Activated T-helper 17 cell treated with anti-CD3 and anti-CD28 coated beads, Interleukin-2, amount 50 U/mL, for 72 hours (primary cell): Measurements from ENCODE around the gene CDH13. TPM values are rescaled to one million over a fixed set of nuclear protein-coding genes. Genes with fewer than 3 reads are reported as not detected.
A peak's percentile ranks its signal among the peaks of the same experiment; 100 is the strongest.

ENCODE experiments used
- ATAC-seq: fragments of 150-1000 bp; cut with Tn5 transposase; replicated peaks from 2 replicates; pipeline ENCODE4 v1.10.0; 2021; ENCODE audit warnings: mild to moderate bottlenecking, moderate library complexity
- H3K27ac Mint-ChIP-seq: one replicate; pipeline ENCODE4 v1.8.0; 2022; ENCODE audit warnings: mixed read lengths
- H3K27me3 Mint-ChIP-seq: one replicate; pipeline ENCODE4 v1.8.0; 2022; ENCODE audit warnings: mixed read lengths
- H3K36me3 Mint-ChIP-seq: one replicate; pipeline ENCODE4 v1.8.0; 2022; ENCODE audit warnings: low read depth, mild to moderate bottlenecking, mixed read lengths
- H3K4me1 Mint-ChIP-seq: one replicate; pipeline ENCODE4 v1.8.0; 2022; ENCODE audit warnings: mixed read lengths
- H3K4me3 Mint-ChIP-seq: one replicate; pipeline ENCODE4 v1.8.0; 2022; ENCODE audit warnings: mild to moderate bottlenecking, mixed read lengths
- H3K9me3 Mint-ChIP-seq: one replicate; pipeline ENCODE4 v1.8.0; 2022; ENCODE audit warnings: mixed read lengths
- total RNA-seq, 2 donors: library from RNA; stranded (reverse); gene quantifications; one replicate each; pipeline ENCODE4 v1.2.3, GENCODE V29; 2022

The CDH13 gene
- total RNA-seq, 2 donors from 2014 or later: not detected

DNA sequence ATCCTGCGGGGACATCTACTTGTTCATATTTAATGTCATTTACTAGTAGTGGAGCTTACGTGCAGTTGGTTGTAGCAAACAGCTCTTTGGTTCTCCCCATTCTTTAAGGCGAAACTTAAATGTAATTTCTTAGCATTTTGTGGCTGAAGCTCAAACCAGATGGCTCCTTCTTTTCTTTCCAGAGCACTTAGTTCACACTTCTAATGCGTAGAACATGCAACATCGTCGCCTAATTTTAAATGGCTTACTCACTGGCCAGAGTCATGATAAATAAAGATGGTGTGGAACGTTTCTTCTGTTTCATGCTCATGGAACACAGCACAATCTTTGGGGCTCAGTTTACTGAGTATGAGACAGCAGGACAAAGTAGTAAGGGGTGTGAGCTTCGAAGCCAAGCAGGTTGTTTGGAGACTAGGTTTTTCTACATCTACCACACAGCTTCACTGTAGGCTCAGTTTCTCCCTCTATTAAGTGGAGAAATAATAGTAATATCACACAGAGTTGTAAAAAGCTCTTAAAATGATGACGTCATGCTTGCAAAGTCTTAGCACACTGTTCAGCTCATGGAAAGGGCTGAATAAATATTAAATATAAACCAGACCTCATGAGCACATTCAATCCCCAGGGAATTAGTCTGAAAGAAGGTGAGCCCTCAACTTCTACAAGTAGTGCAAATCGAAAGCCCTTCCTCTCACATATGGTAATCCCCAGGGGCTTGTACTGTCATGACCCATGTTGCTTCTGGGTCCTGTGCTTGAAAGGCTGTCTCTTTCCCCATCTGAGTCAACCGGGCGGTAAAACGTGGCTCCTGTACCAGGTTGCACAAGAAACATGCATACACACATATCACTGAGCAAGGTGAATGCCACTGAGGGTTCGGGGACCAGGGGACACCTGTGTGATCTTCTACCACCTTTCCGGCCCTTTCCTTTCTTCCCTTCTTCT is 384.3 kb downstream of the CDH13 start:
- no peak for ATAC-seq
- Mint-ChIP-seq H3K36me3 (no peaks in the 10 kb centered on the region), H3K9me3 (no peaks in the 10 kb centered on the region), H3K27me3 (peaks cover 12% of the 10 kb centered on the region), H3K4me1 (no peaks in the 10 kb centered on the region), H3K4me3 (no peak overlapping the region), H3K27ac (no peak overlapping the region)

DNA sequence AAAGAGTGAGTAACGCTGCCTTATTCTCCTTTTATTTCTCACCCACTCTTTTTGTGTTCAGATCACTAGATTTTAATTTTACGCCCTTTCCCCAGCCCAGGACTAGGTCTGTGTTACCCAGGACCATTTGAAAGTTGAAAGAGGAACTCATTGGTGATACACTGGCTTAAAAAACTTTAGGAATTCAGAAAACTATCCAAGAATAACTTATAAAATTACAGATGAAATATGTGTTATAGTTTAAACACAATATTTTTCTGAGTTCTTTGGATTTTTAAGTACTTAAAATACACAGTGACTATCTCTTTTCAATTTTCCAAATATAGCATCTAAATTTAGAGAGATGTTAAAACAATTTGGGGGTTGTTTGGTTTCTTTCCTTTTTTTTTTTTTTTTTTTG is 385.2 kb downstream of the CDH13 start:
- Mint-ChIP-seq H3K4me1 (no peaks in the 10 kb centered on the region), H3K27me3 (peaks cover 12% of the 10 kb centered on the region), H3K9me3 (no peaks in the 10 kb centered on the region), H3K27ac (no peak overlapping the region), H3K4me3 (no peak overlapping the region), H3K36me3 (no peaks in the 10 kb centered on the region)
- ATAC-seq: no peak

DNA sequence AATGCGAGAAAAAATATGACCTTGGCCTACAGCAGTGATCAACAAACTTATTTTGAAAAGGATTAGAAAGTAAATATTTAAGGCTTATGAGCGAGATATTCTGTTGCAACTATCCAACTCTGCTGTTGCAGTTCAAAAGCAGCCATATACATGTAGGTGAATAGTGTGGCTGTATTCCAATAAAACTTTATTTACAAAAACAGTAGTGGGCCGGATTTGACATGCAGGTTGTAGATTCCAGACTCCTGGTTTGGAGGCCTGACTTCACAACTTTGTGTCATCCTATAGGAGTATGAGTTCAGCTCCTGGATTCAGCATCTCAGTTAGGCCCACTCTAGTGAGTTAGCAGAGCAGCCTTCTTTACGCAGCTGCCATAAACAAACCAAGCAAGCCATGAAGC is 386.3 kb downstream of the CDH13 start:
- H3K4me1 Mint-ChIP-seq: no peaks in the 10 kb centered on the region
- no peaks in the 10 kb centered on the region for H3K36me3 Mint-ChIP-seq
- ATAC-seq: no peak
- H3K27ac Mint-ChIP-seq: no peak overlapping the region
- H3K9me3 Mint-ChIP-seq: no peaks in the 10 kb centered on the region
- H3K27me3 Mint-ChIP-seq: peaks cover 9% of the 10 kb centered on the region
- no peak overlapping the region for H3K4me3 Mint-ChIP-seq

DNA sequence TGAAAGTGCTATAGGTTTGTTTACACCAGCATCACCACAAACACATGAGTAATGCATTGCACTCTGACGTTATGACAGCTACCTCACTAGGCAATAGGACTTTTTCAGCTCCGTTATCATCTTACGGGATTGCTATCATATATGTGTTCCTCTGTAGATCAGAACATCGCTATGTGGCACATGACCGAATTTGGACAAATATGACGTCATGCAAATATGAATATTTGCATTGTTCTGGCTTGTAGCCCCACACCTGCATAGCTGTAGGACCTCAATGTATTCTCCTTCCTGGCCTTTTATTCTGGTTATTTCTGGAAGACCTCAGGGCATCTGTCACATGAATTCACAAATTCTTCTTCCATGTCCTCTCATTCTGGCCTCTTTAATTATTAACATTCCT is 393.2 kb downstream of the CDH13 start:
- Mint-ChIP-seq H3K27me3 (no peaks in the 10 kb centered on the region), H3K4me3 (no peak overlapping the region), H3K9me3 (no peaks in the 10 kb centered on the region), H3K4me1 (no peaks in the 10 kb centered on the region), H3K27ac (no peak overlapping the region), H3K36me3 (no peaks in the 10 kb centered on the region)
- ATAC-seq: no peak

DNA sequence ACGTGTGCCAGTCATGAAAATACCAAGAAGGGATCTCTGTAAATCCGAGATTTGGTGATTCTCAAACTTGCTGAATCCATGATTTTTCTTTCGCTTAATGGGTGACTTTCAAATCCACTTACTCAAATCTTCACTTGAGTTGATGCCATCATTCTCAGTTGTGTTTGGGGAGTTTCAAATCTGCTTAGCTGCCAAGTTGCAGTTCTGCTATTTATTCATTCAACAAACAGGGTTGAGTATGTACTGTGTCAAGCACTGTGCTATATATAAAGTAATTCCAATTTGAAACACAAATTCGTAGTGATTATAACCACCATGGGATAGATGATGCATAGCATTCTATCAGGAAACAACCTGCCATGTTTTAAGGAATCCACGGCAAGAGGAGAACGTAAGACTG is 394.3 kb downstream of the CDH13 start:
- peaks cover 4% of the 10 kb centered on the region for H3K27me3 Mint-ChIP-seq

DNA sequence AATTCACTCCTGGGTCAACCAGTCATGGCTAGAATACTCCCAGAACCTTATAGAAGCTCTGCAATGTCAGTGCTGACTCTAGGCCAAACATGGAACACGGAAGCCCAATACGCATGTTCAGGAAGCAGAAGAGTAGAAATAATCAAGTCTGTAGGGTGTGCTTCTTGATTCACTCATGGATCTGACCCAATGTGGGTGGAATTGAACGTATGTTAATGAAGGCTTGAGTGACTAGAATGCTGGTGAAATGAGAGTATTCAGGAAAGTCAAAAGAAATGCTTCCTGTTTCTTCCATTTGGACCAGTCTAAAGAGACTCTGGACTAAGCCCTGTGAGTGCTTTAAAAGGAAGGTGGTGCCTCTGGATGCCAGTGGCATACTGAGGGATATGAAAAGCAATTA is 395.0 kb downstream of the CDH13 start:
- Mint-ChIP-seq H3K4me3 (no peak overlapping the region), H3K9me3 (no peaks in the 10 kb centered on the region), H3K36me3 (no peaks in the 10 kb centered on the region), H3K4me1 (no peaks in the 10 kb centered on the region), H3K27me3 (peaks cover 4% of the 10 kb centered on the region), H3K27ac (no peak overlapping the region)
- ATAC-seq: no peak

More for the DNA sequence above, 394.3 kb downstream of the CDH13 start:
- peak overlapping the region; percentile 3 for H3K27ac Mint-ChIP-seq
- no peaks in the 10 kb centered on the region for H3K9me3 Mint-ChIP-seq
- no peak overlapping the region for H3K4me3 Mint-ChIP-seq
- ATAC-seq: peak; percentile 42
- no peaks in the 10 kb centered on the region for H3K4me1 Mint-ChIP-seq
- H3K36me3 Mint-ChIP-seq: no peaks in the 10 kb centered on the region

DNA sequence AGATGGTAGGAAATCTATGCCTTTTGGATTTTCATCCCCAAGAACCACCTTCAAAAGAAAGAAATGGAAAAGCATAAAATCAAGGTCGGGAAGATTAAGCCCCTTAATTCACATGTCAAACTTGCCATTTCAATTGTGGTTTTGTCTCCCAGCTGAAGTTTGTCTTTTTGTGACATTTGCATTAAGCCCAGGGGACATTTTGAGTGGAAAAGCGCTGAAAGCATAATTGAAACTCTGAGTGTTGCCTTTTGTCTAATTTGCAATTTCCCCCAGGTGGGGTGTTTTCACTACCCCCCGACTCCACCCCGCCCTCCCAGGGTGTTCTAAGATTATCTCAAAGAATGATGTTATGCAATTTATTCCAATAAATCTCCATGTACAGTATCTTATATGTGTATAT is 396.2 kb downstream of the CDH13 start:
- Mint-ChIP-seq H3K9me3 (no peaks in the 10 kb centered on the region), H3K27me3 (peaks cover 4% of the 10 kb centered on the region), H3K27ac (no peak overlapping the region), H3K4me1 (no peaks in the 10 kb centered on the region), H3K36me3 (no peaks in the 10 kb centered on the region), H3K4me3 (no peak overlapping the region)
- ATAC-seq: no peak

DNA sequence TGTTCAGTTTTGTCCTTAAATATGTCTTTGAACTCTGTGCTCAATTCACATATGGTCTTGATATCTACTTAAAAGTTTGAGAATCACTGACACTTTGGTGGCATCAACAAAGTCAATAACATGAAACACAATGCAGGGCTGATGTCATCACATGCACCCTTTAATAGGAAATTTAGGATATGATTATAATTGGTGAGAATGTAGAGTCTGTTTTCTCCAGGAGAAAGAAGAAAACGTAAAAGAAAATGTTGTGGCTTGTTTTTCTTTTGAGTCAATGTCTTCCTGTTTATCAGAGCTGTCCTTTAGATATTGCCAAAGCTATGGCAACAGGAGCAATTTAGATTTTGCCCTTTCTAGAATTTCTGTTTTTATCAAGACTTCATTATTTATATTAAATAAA is 396.9 kb downstream of the CDH13 start:
- Mint-ChIP-seq H3K9me3 (no peaks in the 10 kb centered on the region), H3K27ac (no peak overlapping the region), H3K4me3 (no peak overlapping the region), H3K36me3 (no peaks in the 10 kb centered on the region), H3K27me3 (peaks cover 4% of the 10 kb centered on the region), H3K4me1 (no peaks in the 10 kb centered on the region)
- ATAC-seq: no peak

DNA sequence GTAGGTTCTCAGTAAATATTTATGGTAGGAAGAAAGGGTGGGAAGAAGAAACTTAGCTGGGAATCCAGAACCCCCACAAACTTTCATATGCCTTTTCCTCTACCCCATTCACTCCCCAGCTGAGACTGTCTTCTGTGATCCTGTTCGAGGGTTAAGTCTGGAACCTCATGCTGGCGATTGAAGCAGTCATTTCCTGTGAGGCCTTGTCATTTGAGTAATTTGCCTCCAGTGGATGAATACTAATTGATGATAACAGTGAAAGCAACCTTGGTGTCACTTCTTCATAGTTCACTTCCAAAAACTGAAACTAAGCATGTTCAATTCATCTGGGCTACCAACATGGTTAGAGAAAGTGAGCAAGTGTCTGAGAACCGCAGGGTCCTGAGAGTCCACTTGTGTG is 401.2 kb downstream of the CDH13 start:
- peaks cover 4% of the 10 kb centered on the region for H3K27me3 Mint-ChIP-seq
- H3K4me3 Mint-ChIP-seq: no peak overlapping the region
- no peaks in the 10 kb centered on the region for H3K36me3 Mint-ChIP-seq
- ATAC-seq: peak; percentile 29
- H3K4me1 Mint-ChIP-seq: no peaks in the 10 kb centered on the region
- H3K9me3 Mint-ChIP-seq: no peaks in the 10 kb centered on the region
- no peak overlapping the region for H3K27ac Mint-ChIP-seq

DNA sequence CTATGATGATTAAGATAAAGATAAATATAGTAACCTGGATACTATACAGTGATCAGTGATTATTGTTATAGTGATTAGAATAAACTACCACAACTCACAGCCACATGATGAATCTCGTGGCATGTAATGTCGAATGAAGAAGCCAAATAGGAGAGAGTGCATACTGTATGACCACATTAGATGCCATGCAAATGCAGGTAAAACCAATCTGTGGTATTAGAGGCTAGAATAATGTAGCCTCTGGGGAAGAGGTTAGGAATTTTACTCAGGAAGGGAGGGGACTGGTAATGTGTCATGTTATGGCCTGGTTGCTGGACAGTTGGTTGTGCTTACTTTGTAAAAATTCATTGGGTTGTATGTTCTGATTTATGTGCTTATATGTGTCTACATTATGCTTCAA is 402.7 kb downstream of the CDH13 start:
- Mint-ChIP-seq H3K27ac (no peak overlapping the region), H3K36me3 (no peaks in the 10 kb centered on the region), H3K9me3 (no peaks in the 10 kb centered on the region), H3K4me1 (no peaks in the 10 kb centered on the region), H3K27me3 (peaks cover 4% of the 10 kb centered on the region), H3K4me3 (no peak overlapping the region)
- ATAC-seq: no peak

DNA sequence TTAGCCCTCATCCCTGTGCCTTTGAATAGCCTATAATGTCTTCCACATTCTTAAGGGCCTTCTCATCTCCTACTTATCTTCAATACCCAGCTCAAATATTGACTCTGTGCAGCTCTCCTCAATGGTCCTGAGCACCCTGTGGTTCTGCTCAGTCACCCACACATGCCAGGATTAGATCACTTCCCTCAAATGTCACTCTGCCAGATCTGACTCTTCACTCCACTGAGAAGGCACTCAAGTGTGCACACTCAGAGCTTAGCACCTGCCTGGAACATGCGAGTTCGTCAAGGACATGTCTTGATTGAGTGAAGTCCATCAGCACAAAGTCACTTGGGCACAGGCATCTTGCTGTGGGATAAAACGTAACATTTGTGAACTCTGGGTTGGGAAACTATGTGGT is 404.8 kb downstream of the CDH13 start:
- H3K36me3 Mint-ChIP-seq: no peaks in the 10 kb centered on the region
- no peaks in the 10 kb centered on the region for H3K9me3 Mint-ChIP-seq
- no peaks in the 10 kb centered on the region for H3K27me3 Mint-ChIP-seq
- peak; percentile 54 for ATAC-seq
- no peak overlapping the region for H3K4me3 Mint-ChIP-seq
- H3K4me1 Mint-ChIP-seq: no peaks in the 10 kb centered on the region
- no peak overlapping the region for H3K27ac Mint-ChIP-seq

DNA sequence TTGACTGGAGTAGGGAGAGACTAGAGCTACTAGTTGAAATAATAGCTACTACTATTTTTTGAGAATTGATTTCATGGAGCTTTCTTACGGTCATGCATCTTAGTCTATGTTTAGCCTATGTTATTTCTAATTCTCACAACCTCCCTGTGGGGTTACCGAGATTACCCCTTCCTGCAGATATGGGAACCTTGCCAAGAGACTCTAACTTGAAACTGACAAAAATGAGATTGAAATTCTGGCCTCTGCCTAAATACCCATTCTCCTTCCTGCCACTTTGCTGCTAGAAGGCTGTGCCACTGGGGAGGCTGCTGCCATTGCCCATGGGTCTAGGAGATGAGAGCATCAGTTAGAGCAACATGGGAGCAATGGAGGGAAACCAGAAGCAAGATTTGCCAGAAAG is 410.3 kb downstream of the CDH13 start:
- Mint-ChIP-seq H3K36me3 (no peaks in the 10 kb centered on the region), H3K4me1 (peaks cover 4% of the 10 kb centered on the region)

DNA sequence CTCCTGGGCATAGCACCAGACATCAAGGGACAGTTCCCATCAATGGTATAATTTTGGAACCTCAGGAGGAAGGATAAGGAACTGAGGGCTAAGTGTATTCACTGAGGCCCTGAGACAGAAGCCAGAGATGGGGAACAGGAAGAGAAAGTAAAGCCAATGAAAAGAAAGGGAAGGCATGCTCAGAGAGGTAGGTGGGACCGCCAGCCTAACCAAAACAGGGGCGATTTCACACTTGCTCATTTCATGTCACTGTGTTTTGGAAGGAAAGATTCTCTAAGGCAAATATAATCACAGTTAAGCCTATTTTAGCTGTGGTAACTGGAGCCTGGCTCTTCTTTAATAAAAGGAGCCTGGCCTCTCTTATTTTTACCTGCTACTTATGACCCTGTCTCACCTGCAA is 411.1 kb downstream of the CDH13 start:
- Mint-ChIP-seq H3K4me1 (peaks cover 4% of the 10 kb centered on the region), H3K27me3 (peaks cover 7% of the 10 kb centered on the region), H3K4me3 (no peak overlapping the region), H3K9me3 (no peaks in the 10 kb centered on the region), H3K27ac (no peak overlapping the region), H3K36me3 (no peaks in the 10 kb centered on the region)
- ATAC-seq: no peak

More for the DNA sequence above, 410.3 kb downstream of the CDH13 start:
- H3K9me3 Mint-ChIP-seq: no peaks in the 10 kb centered on the region
- H3K27me3 Mint-ChIP-seq: peaks cover 7% of the 10 kb centered on the region
- no peak overlapping the region for H3K27ac Mint-ChIP-seq
- ATAC-seq: no peak
- H3K4me3 Mint-ChIP-seq: no peak overlapping the region

DNA sequence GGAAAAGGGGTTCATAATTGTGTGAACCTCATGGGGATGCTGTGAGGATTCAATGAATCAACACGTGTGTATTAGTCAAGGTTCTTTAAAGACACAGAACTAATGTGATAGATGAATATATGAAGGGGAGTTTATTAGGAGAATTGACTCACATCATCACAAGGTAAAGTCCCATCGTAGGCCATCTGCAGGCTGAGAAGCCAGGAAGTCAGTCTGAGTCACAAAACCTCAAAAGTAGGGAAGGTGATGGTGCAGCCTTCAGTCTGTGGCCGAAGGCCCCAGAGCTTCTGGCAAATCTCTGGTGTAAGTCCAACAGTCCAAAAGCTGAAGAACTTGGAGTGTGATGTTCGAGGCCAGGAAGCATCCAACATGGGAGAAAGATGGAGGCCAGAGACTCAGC is 413.4 kb downstream of the CDH13 start:
- Mint-ChIP-seq H3K27ac (no peak overlapping the region), H3K36me3 (no peaks in the 10 kb centered on the region), H3K9me3 (no peaks in the 10 kb centered on the region), H3K4me1 (peaks cover 4% of the 10 kb centered on the region), H3K4me3 (no peak overlapping the region), H3K27me3 (peaks cover 7% of the 10 kb centered on the region)
- peak; percentile 82 for ATAC-seq

DNA sequence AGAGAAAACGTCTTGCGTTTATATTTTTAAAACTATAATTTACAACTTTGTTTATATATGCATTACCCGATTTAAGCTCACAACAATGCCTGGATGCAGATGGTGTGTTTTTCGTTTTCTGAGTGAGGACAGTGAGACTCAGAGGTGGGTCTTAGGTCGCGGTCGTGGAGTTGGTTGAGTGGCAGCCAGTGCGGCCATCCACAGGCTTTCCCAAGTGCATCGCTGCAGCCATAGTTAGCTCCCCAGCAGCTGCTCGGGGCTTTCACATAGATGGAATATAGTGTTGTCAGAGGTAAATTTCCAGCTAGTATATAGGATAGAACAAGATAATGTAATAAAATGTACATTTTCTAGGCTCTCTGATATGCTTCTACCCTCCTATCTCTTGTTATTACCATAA is 417.8 kb downstream of the CDH13 start:
- no peak for ATAC-seq
- Mint-ChIP-seq H3K9me3 (no peaks in the 10 kb centered on the region), H3K4me1 (peaks cover 4% of the 10 kb centered on the region), H3K36me3 (no peaks in the 10 kb centered on the region), H3K4me3 (no peak overlapping the region), H3K27me3 (no peaks in the 10 kb centered on the region), H3K27ac (no peak overlapping the region)
